Measurements from ENCODE around the gene SPIN1.

SPIN1 gene

GRCh38 chr9:88522360-88522759 is 134.1 kb downstream of the SPIN1 start:
- H3K27me3 Mint-ChIP-seq: peaks cover 11% of the 10 kb centered on the region

DNA sequence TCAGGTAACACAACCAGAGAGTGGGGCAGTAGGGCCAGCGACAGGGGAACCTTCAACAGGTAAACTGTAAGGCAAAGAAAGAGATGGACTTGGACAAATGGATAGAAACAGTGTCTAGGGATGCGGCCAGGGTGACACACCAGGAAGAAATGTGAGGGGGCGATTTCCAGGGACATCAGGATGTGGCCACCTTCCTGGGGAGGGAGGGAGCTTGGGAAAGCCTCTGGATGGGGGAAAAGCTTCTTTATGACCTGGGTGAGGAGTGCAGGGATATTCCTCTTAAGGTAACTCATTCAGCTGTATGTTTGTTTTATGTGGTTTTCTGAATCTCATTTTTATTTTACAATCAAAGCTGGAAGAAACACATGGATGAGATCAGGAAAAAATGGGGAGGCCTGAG is 134.8 kb downstream of the SPIN1 start:
- Mint-ChIP-seq H3K4me3 (no peak overlapping the region), H3K9me3 (no peaks in the 10 kb centered on the region), H3K27me3 (peaks cover 11% of the 10 kb centered on the region), H3K36me3 (ENCODE audit: low read depth) (no peaks in the 10 kb centered on the region), H3K4me1 (ENCODE audit: low read depth) (no peaks in the 10 kb centered on the region), H3K27ac (no peak overlapping the region)

More at GRCh38 chr9:88522360-88522759, 134.1 kb downstream of the SPIN1 start:
- no peaks in the 10 kb centered on the region for H3K36me3 Mint-ChIP-seq (ENCODE audit: low read depth)
- no peaks in the 10 kb centered on the region for H3K9me3 Mint-ChIP-seq
- H3K27ac Mint-ChIP-seq: no peak overlapping the region
- H3K4me1 Mint-ChIP-seq (ENCODE audit: low read depth): no peaks in the 10 kb centered on the region
- no peak overlapping the region for H3K4me3 Mint-ChIP-seq

GRCh38 chr9:88524911-88525310 is 136.7 kb downstream of the SPIN1 start:
- Mint-ChIP-seq H3K27me3 (peaks cover 11% of the 10 kb centered on the region), H3K9me3 (no peaks in the 10 kb centered on the region), H3K27ac (no peak overlapping the region), H3K4me3 (no peak overlapping the region), H3K36me3 (ENCODE audit: low read depth) (no peaks in the 10 kb centered on the region), H3K4me1 (ENCODE audit: low read depth) (no peaks in the 10 kb centered on the region)

GRCh38 chr9:88527618-88528017 is 139.4 kb downstream of the SPIN1 start:
- H3K4me1 Mint-ChIP-seq (ENCODE audit: low read depth): no peaks in the 10 kb centered on the region
- H3K27ac Mint-ChIP-seq: no peak overlapping the region
- peaks cover 20% of the 10 kb centered on the region for H3K27me3 Mint-ChIP-seq
- no peaks in the 10 kb centered on the region for H3K36me3 Mint-ChIP-seq (ENCODE audit: low read depth)
- no peaks in the 10 kb centered on the region for H3K9me3 Mint-ChIP-seq
- H3K4me3 Mint-ChIP-seq: no peak overlapping the region

All from stimulated activated naive CD8-positive, alpha-beta T cell treated with anti-CD3 and anti-CD28 coated beads, Interleukin-15, Interleukin-2, amounts not matched to agents 100 ng/mL and 50 ng/mL, for 24 hours (primary cell).